ENCODE data around the gene ANKFN1. TPM values are rescaled to one million over a fixed set of nuclear protein-coding genes. Genes with fewer than 3 reads are reported as not detected.

Gene ANKFN1
- total RNA-seq, 6 experiments from 2014 or later = 0.07 to 0.81 (median 0.45) TPM

DNA sequence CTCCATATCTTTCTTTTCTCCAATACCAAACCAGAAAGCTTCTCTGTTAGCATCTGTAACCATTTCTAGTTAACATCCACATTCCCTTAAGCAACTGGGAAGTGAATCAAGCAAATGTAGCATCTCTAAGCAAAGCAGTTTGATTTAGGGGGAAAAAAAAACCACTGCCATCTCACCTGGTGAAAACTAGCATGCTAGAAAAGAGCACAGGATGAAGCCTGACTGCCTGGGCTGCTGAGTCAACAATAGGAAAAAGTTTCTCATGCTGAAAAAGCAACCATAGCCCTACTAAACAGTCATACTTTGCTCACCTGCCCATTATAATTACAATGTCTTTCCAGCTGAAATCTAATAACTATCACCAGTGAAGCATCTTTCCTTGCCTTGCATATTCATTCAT lies 139.3 kb downstream of the ANKFN1 start:
- peaks cover 74% of the 10 kb centered on the region for H3K4me1 Mint-ChIP-seq (ENCODE audit: low read depth)
- no peaks in the 10 kb centered on the region for H3K9me3 Mint-ChIP-seq
- peak overlapping the region; percentile 65 for H3K4me3 Mint-ChIP-seq
- peak overlapping the region; percentile 93 for H3K27ac Mint-ChIP-seq
- H3K36me3 Mint-ChIP-seq (ENCODE audit: low read depth) = no peaks in the 10 kb centered on the region; the same call in 1 of the 2 replicates
- TF ChIP-seq, protein P1, sequence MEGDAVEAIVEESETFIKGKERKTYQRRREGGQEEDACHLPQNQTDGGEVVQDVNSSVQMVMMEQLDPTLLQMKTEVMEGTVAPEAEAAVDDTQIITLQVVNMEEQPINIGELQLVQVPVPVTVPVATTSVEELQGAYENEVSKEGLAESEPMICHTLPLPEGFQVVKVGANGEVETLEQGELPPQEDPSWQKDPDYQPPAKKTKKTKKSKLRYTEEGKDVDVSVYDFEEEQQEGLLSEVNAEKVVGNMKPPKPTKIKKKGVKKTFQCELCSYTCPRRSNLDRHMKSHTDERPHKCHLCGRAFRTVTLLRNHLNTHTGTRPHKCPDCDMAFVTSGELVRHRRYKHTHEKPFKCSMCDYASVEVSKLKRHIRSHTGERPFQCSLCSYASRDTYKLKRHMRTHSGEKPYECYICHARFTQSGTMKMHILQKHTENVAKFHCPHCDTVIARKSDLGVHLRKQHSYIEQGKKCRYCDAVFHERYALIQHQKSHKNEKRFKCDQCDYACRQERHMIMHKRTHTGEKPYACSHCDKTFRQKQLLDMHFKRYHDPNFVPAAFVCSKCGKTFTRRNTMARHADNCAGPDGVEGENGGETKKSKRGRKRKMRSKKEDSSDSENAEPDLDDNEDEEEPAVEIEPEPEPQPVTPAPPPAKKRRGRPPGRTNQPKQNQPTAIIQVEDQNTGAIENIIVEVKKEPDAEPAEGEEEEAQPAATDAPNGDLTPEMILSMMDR (IDR thresholded peaks at IDR 0.05) = no peak
- H3K27me3 Mint-ChIP-seq (ENCODE audit: insufficient read depth) = no peaks in the 10 kb centered on the region
- DNase-seq = no peak

DNA sequence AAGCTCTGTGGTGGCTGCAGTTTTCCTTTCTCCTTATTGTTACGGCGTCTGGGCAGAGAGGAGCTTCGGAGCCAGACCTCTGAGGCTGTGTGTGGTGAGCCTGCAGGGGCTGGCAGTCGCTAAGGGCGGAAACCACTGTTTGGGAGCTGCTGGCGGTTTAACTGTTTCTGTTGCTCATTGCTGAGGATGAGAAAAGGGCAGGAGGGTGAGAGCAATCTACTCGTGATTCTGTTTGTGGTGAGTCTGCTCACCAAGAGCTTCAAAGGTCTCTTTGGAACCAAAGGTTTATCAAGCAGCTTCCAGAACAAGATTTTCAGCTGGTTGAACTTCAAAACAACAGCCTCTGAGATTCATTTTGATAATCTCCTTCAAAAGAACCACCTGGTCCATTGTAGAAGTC lies 143.9 kb downstream of the ANKFN1 start:
- TF ChIP-seq, protein P1 (IDR thresholded peaks at IDR 0.05) = no peak

DNA sequence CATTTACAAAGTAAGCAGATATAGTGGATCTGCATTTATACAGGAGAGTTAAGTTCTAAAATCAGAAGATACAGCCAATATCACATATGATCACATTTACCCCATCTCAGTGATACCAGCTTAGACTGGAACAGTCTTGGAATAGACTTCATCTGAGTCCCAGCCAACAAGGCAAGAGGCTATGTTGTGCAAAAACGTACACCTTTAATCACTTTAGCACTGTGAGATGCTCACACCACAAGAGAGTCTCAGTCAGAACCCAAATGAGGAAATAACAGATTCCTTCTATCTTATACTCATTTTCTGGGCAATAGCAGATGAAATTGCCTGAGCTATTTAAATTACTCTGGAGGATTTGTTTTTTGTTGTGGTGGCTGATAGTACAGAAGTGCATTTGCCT lies 145.6 kb downstream of the ANKFN1 start:
- TF ChIP-seq, protein P1 (IDR thresholded peaks at IDR 0.05) = no peak
- DNase-seq = no peak
- Mint-ChIP-seq H3K27ac (no peak overlapping the region), H3K27me3 (ENCODE audit: insufficient read depth) (no peaks in the 10 kb centered on the region; the same call in 1 of the 2 replicates), H3K9me3 (no peaks in the 10 kb centered on the region), H3K36me3 (ENCODE audit: low read depth) (no peaks in the 10 kb centered on the region), H3K4me3 (no peak overlapping the region), H3K4me1 (ENCODE audit: low read depth) (peaks cover 32% of the 10 kb centered on the region)

More for the DNA sequence above, 143.9 kb downstream of the ANKFN1 start:
- H3K4me1 Mint-ChIP-seq (ENCODE audit: low read depth) = peaks cover 49% of the 10 kb centered on the region
- no peaks in the 10 kb centered on the region for H3K9me3 Mint-ChIP-seq
- no peaks in the 10 kb centered on the region for H3K36me3 Mint-ChIP-seq (ENCODE audit: low read depth)
- DNase-seq = peak; percentile 57
- H3K4me3 Mint-ChIP-seq = peak overlapping the region; percentile 56
- H3K27me3 Mint-ChIP-seq (ENCODE audit: insufficient read depth) = no peaks in the 10 kb centered on the region; the same call in 1 of the 2 replicates
- peak overlapping the region; percentile 72 for H3K27ac Mint-ChIP-seq

DNA sequence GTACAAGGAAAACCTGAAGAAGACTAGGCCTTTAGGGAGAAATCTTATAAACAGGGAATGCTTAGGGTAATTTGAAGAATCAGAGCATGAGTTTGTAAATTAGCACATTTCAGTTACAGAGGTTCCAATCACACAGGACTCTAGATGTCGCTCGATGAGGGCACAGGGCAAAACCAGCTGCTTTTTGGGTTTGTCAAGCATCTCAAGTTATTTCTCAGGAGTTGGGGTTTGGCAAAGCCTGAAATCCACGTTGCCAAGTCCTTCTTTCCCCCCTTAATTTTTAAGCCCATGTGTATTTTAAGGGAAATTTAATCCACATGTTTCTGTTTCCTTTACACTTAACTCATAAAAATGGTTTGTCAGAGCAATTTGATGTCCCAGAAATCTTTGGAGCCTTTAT lies 146.9 kb downstream of the ANKFN1 start:
- no peak for DNase-seq
- no peaks in the 10 kb centered on the region; the same call in 1 of the 2 replicates for H3K27me3 Mint-ChIP-seq (ENCODE audit: insufficient read depth)
- H3K27ac Mint-ChIP-seq = no peak overlapping the region
- H3K4me3 Mint-ChIP-seq = no peak overlapping the region
- no peaks in the 10 kb centered on the region for H3K36me3 Mint-ChIP-seq (ENCODE audit: low read depth)
- H3K9me3 Mint-ChIP-seq = no peaks in the 10 kb centered on the region
- TF ChIP-seq, protein P1 (IDR thresholded peaks at IDR 0.05) = no peak
- peaks cover 30% of the 10 kb centered on the region for H3K4me1 Mint-ChIP-seq (ENCODE audit: low read depth)

DNA sequence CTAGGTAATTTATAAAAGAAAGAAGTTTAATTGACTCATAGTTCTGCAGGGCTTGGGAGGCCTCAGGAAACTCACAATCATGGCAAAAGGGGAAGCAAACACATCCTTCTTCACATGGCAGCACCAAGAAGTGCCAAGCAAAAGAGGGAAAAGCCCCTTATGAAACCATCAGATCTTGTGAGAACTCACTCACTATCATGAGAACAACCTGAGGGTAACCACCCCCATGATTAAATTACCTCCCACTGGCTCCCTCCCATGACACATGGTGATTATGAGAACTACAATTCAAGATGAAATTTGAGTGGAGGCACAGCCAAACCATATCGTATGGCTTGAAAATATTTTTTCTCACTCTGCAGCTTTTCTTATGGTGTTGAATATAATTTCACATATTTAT lies 151.7 kb downstream of the ANKFN1 start:
- peaks cover 2% of the 10 kb centered on the region; the same call in 1 of the 2 replicates for H3K27me3 Mint-ChIP-seq (ENCODE audit: insufficient read depth)
- no peak for DNase-seq
- no peaks in the 10 kb centered on the region for H3K36me3 Mint-ChIP-seq (ENCODE audit: low read depth)
- TF ChIP-seq, protein P1 (IDR thresholded peaks at IDR 0.05) = peak; percentile 42
- H3K4me1 Mint-ChIP-seq (ENCODE audit: low read depth) = peaks cover 14% of the 10 kb centered on the region
- no peak overlapping the region for H3K27ac Mint-ChIP-seq
- no peaks in the 10 kb centered on the region for H3K9me3 Mint-ChIP-seq
- H3K4me3 Mint-ChIP-seq = no peak overlapping the region

DNA sequence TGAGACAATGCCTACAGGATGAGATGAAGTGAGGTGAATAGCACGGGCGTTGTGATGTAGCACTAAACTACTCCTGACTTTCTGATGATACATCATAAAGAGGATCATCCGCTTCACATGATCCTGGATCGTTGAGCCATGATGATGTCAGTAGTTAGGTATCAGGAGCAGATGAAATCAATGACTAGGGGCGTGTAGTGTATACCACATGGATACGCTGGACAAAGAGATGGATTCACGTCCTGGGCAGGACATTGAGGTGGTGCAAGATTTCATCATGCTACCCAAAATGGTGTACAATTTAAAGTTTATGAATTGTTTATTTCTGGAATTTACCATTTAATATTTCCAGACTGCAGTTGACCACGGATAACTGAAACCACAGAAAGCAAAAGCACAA lies 156.6 kb downstream of the ANKFN1 start:
- no peak overlapping the region for H3K27ac Mint-ChIP-seq
- no peak overlapping the region for H3K4me3 Mint-ChIP-seq
- TF ChIP-seq, protein P1 (IDR thresholded peaks at IDR 0.05) = no peak
- peaks cover 2% of the 10 kb centered on the region; the same call in 1 of the 2 replicates for H3K27me3 Mint-ChIP-seq (ENCODE audit: insufficient read depth)
- no peaks in the 10 kb centered on the region for H3K9me3 Mint-ChIP-seq
- no peak for DNase-seq
- peaks cover 20% of the 10 kb centered on the region for H3K4me1 Mint-ChIP-seq (ENCODE audit: low read depth)
- H3K36me3 Mint-ChIP-seq (ENCODE audit: low read depth) = no peaks in the 10 kb centered on the region

All from HFFc6 (cell line).